ENCODE measurements around the gene GAR1. TPM values are rescaled to one million over a fixed set of nuclear protein-coding genes. Genes with fewer than 3 reads are reported as not detected.

GAR1 gene
- total and polyA plus RNA-seq, 9 of the 15 experiments (the other 6 are each of a cell fraction or from before 2014, with no cell fraction given) = 35.7 to 194 (median 68.2) TPM

GRCh38 chr4:109815151-109816081 is at the start of gene GAR1 (continued):
- TF ChIP-seq E2F8 (IDR thresholded peaks at IDR 0.05; ENCODE audit: low read depth, partially characterized antibody) (peak; percentile 83), POLR2A (conservative IDR thresholded peaks at IDR 0.05) (peak; percentile 90), PRDM10 (IDR thresholded peaks at IDR 0.05; ENCODE audit: partially characterized antibody) (peak; percentile 19), ZNF785 (CRISPR knock-in tag; IDR thresholded peaks at IDR 0.05) (no peak), NFIC (IDR thresholded peaks at IDR 0.05) (peak; percentile 26), RBM15 (IDR thresholded peaks at IDR 0.05; ENCODE audit: insufficient read depth, low read length) (no peak), NFE2L1 (tag; IDR thresholded peaks at IDR 0.05; ENCODE audit: borderline replicate concordance, low read depth) (no peak), HDGF (IDR thresholded peaks at IDR 0.05) (no peak), ZBTB7A (IDR thresholded peaks at IDR 0.05; ENCODE audit: borderline replicate concordance, control insufficient read depth, low read depth, low read length) (peak; percentile 84; the same call in 1 of the 2 replicates), ZNF655 (CRISPR knock-in tag; IDR thresholded peaks at IDR 0.05) (no peak)

Data from K562 (cell line).